B cell (primary cell): ENCODE data around the gene DNAI2. TPM values are rescaled to one million over a fixed set of nuclear protein-coding genes. Genes with fewer than 3 reads are reported as not detected.

Experiments used
- ATAC-seq: fragments of 200-7000 bp; cut with Tn5 transposase; one replicate; pipeline ENCODE4 v1.10.0; 2021; ENCODE audit warnings: low read depth, mild to moderate bottlenecking, moderate number of reproducible peaks, moderate library complexity
- CTCF ChIA-PET: fragments of 350-600 bp; sonication (Branson Sonifier 250); formaldehyde crosslinking; loops from one replicate; lab custom pipeline; 2021; ENCODE audit warnings: antibody characterized with exemption, inconsistent platforms; lab: Charles Lee
- POLR2A ChIA-PET: fragments of 350-600 bp; sonication (Branson Sonifier 250); formaldehyde crosslinking; loops from one replicate; lab custom pipeline; 2021; ENCODE audit warnings: antibody characterized with exemption; lab: Charles Lee
- DNase-seq: peaks from one replicate; pipeline ENCODE4 v3.0.0; 2013
- H2AFZ ChIP-seq: 2 replicates; pipeline ENCODE4 v1.6.1; 2012; ENCODE audit warnings: mild to moderate bottlenecking, low read depth, low read length; ENCODE audit not compliant: insufficient read depth, poor library complexity, severe bottlenecking
- H3K27ac ChIP-seq, 2 donors: 1 replicate in 1 of 2; 2 replicates in 1 of 2; pipeline ENCODE4 v1.5.1; 2012 to 2013; ENCODE audit warnings: low read length in 2 of 2, mild to moderate bottlenecking in 2 of 2, moderate library complexity in 1 of 2
- H3K27me3 ChIP-seq, 4 experiments: fragments of 200-600 bp in 1 of 4; sonication (generic) in 1 of 4; replicated peaks in 1 of 4; 1 replicate in 2 of 4; 2 replicates in 2 of 4; pipeline versions ENCODE4 v1.6.1 to v1.7.0; 2013 to 2016; ENCODE audit warnings: low read length in 3 of 4, mild to moderate bottlenecking in 2 of 4, mixed read lengths in 1 of 4, moderate library complexity in 1 of 4; ENCODE audit not compliant: insufficient read depth in 4 of 4, control insufficient read depth in 3 of 4; ENCODE audit errors: control extremely low read depth in 1 of 4
- H3K36me3 ChIP-seq, 2 experiments: replicated peaks in 1 of 2; 1 replicate in 1 of 2; 2 replicates in 1 of 2; pipeline versions ENCODE4 v1.6.1 to v1.7.1; 2013; ENCODE audit warnings: low read length in 1 of 2; ENCODE audit not compliant: insufficient read depth in 2 of 2, control insufficient read depth in 1 of 2; ENCODE audit errors: control extremely low read depth in 1 of 2, extremely low read depth in 1 of 2
- H3K4me1 ChIP-seq, 2 donors: fragments of 200-600 bp in 1 of 2; sonication (generic) in 1 of 2; 1 replicate in 1 of 2; 2 replicates in 1 of 2; pipeline versions ENCODE4 v1.5.1 to v1.6.1; 2013 to 2017; ENCODE audit warnings: low read length in 2 of 2; ENCODE audit not compliant: control insufficient read depth in 2 of 2, insufficient read depth in 2 of 2
- H3K4me2 ChIP-seq: replicated peaks from 2 replicates; pipeline ENCODE3; 2012; ENCODE audit warnings: mild to moderate bottlenecking, low read depth, low read length; ENCODE audit not compliant: poor library complexity, severe bottlenecking
- H3K4me3 ChIP-seq, 5 experiments: fragments of 200-600 bp in 1 of 5; sonication (generic) in 1 of 5; 1 replicate in 3 of 5; 2 replicates in 2 of 5; pipeline versions ENCODE4 v1.5.1 to v1.7.0; 2011 to 2016; ENCODE audit warnings: low read length in 4 of 5, mild to moderate bottlenecking in 4 of 5, low read depth in 2 of 5, control low read depth in 1 of 5, moderate library complexity in 1 of 5; ENCODE audit not compliant: insufficient read depth in 1 of 5; ENCODE audit errors: control extremely low read depth in 1 of 5, extremely low read depth in 1 of 5
- H3K79me2 ChIP-seq: fragments of 200-600 bp; sonication (generic); one replicate; pipeline ENCODE4 v1.6.0; 2016; ENCODE audit warnings: low read length; ENCODE audit not compliant: control insufficient read depth, insufficient read depth
- H3K9ac ChIP-seq: fragments of 200-600 bp; sonication (generic); 2 replicates; pipeline ENCODE4 v1.6.1; 2017; ENCODE audit warnings: mild to moderate bottlenecking, low read length, moderate library complexity
- H3K9me3 ChIP-seq, 3 donors: one replicate each; pipeline versions ENCODE4 v1.6.1 to v1.7.1; 2013; ENCODE audit warnings: low read length in 2 of 3; ENCODE audit not compliant: control insufficient read depth in 2 of 3, insufficient read depth in 1 of 3; ENCODE audit errors: control extremely low read depth in 1 of 3
- H4K20me1 ChIP-seq: 2 replicates; pipeline ENCODE4 v1.6.0; 2012; ENCODE audit warnings: mild to moderate bottlenecking, low read length; ENCODE audit not compliant: insufficient read depth, control insufficient read depth, poor library complexity, severe bottlenecking
- H3K27ac Mint-ChIP-seq: one replicate; pipeline ENCODE4 v1.8.0; 2021; ENCODE audit warnings: mixed read lengths
- H3K27me3 Mint-ChIP-seq: one replicate; pipeline ENCODE4 v1.8.0; 2021; ENCODE audit warnings: mixed read lengths
- H3K4me1 Mint-ChIP-seq: one replicate; pipeline ENCODE4 v1.8.0; 2021; ENCODE audit warnings: mixed read lengths
- H3K4me3 Mint-ChIP-seq: one replicate; pipeline ENCODE4 v1.8.0; 2021; ENCODE audit warnings: mixed read lengths
- H3K9me3 Mint-ChIP-seq: one replicate; pipeline ENCODE4 v1.8.0; 2022; ENCODE audit warnings: mixed read lengths; ENCODE audit not compliant: insufficient read depth
- CTCF ChIP-seq: fragments of 200-600 bp; IDR thresholded peaks from one replicate; pipeline ENCODE4 v1.8.0; 2022; ENCODE audit warnings: antibody characterized with exemption, mild to moderate bottlenecking
- EZH2 ChIP-seq: IDR thresholded peaks from 2 replicates; pipeline ENCODE4 v1.6.1; 2012; ENCODE audit warnings: borderline replicate concordance, low read depth, mild to moderate bottlenecking, moderate library complexity, low read length; ENCODE audit not compliant: insufficient read depth, poor library complexity, severe bottlenecking
- WGBS: methylation state at CpG from one replicate; pipeline ENCODE4 v1.1.5; 2013; ENCODE audit warnings: missing lambda C conversion rate; ENCODE audit not compliant: insufficient coverage; 5-methylcytosine and 5-hydroxymethylcytosine counted together
- intact Hi-C: fragments of 100-400 bp; cut with micrococcal nuclease; formaldehyde crosslinking; loops from one replicate; pipeline ENCODE4 v1.10.0; 2022
- polyA plus RNA-seq: library from polyadenylated mRNA; depleted of rRNA; stranded (reverse); fragments of >200 nt; gene quantifications from 2 replicates; pipeline ENCODE4 v1.2.3, GENCODE V29; 2012
- total RNA-seq, 2 donors: library from RNA; stranded (reverse); fragments of 120-200 nt in 1 of 2; gene quantifications; 1 replicate in 1 of 2; 2 replicates in 1 of 2; pipeline versions ENCODE4 v1.2.3 to v1.2.4, GENCODE V29; 2013 to 2022

DNAI2 gene
- total and polyA plus RNA-seq, 2 donors (not counting 1 experiment from before 2014, with no cell fraction given), result not detected

- intact Hi-C loops, result no loop called here
- no peaks in the 10 kb centered on the region for H3K79me2 ChIP-seq
- no peak overlapping the region for H2AFZ ChIP-seq
- H3K4me3 ChIP-seq, result no peak overlapping the region
- no peaks in the 10 kb centered on the region for H3K4me1 ChIP-seq
- 93% methylated on average over 9 of the region's 10 CpGs for WGBS
- POLR2A ChIA-PET, result interaction anchor here (0.7 kb wide), 1 partner anchor 75 kb away, joined by 5 read pairs; no protein-coding TSS in a partner anchor
- ATAC-seq (no peak), DNase-seq (no peak)
- no peak for TF ChIP-seq CTCF
- no peak for TF ChIP-seq EZH2
- no peak overlapping the region for H3K9ac ChIP-seq
- H4K20me1 ChIP-seq, result no peaks in the 10 kb centered on the region
- H3K27me3 Mint-ChIP-seq, result peaks cover 10% of the 10 kb centered on the region
- no peaks in the 10 kb centered on the region for H3K9me3 Mint-ChIP-seq
- peaks cover 0 to 8% (median 3%) of the 10 kb centered on the region in 4 experiments for H3K27me3 ChIP-seq
- H3K9me3 ChIP-seq, result peaks cover 0 to 6% (median 0%) of the 10 kb centered on the region in 3 donors
- CTCF ChIA-PET, result no interaction called here
- no peak overlapping the region for H3K27ac Mint-ChIP-seq
- no peaks in the 10 kb centered on the region for H3K36me3 ChIP-seq
- H3K4me2 ChIP-seq, result no peak overlapping the region
- no peaks in the 10 kb centered on the region for H3K4me1 Mint-ChIP-seq
- H3K27ac ChIP-seq, result no peak overlapping the region
- H3K4me3 Mint-ChIP-seq, result no peak overlapping the region
These were observed 18.5 kb downstream of the DNAI2 start for GRCh38 chr17:74292495-74292894.

GRCh38 chr17:74295625-74296547, 21.9 kb downstream of the DNAI2 start:
- no peak overlapping the region for H3K27ac ChIP-seq
- 87% methylated on average over 6 of the region's 10 CpGs for WGBS

More at GRCh38 chr17:74295625-74296547, 21.9 kb downstream of the DNAI2 start:
- ChIA-PET CTCF (no interaction called here), POLR2A (no interaction called here)
- H3K27me3 ChIP-seq, result peaks cover 0 to 16% (median 7%) of the 10 kb centered on the region in 4 experiments
- Mint-ChIP-seq H3K27ac (no peak overlapping the region), H3K27me3 (peaks cover 15% of the 10 kb centered on the region), H3K4me3 (no peak overlapping the region), H3K9me3 (no peaks in the 10 kb centered on the region), H3K4me1 (no peaks in the 10 kb centered on the region)
- ATAC-seq, result no peak
- H2AFZ ChIP-seq, result no peak overlapping the region
- no peak overlapping the region for H3K9ac ChIP-seq
- no peaks in the 10 kb centered on the region for H3K79me2 ChIP-seq
- intact Hi-C loops, result no loop called here
- TF ChIP-seq CTCF (no peak), EZH2 (no peak)
- no peak overlapping the region for H3K4me2 ChIP-seq
- H4K20me1 ChIP-seq, result no peaks in the 10 kb centered on the region
- H3K9me3 ChIP-seq, result peaks cover 0 to 6% (median 0%) of the 10 kb centered on the region in 3 donors
- H3K4me1 ChIP-seq, result no peaks in the 10 kb centered on the region
- no peak overlapping the region for H3K4me3 ChIP-seq
- no peaks in the 10 kb centered on the region for H3K36me3 ChIP-seq
- no peak for DNase-seq
